Muscle of back (tissue), 11 donors: ENCODE results near the gene INMT. TPM values are rescaled to one million over a fixed set of nuclear protein-coding genes. Genes with fewer than 3 reads are reported as not detected.
A peak's percentile ranks its signal among the peaks of the same experiment; 100 is the strongest.

ENCODE experiments used
- DNase-seq, 3 donors: peaks; one replicate each; pipeline versions ENCODE4 v3.0.0 to v3.0.0-alpha.2; 2013
- polyA plus RNA-seq, 10 donors: library from polyadenylated mRNA; unstranded; fragments of 120-200 nt; gene quantifications; one replicate each; pipeline ENCODE4 v1.2.1, GENCODE V29; 2013; ENCODE audit not compliant: insufficient read length in 10 of 10

Gene INMT
- polyA plus RNA-seq, 10 donors, result 6.3 to 11.9 (median 8.0) TPM

- DNase-seq, result peak; percentile 65 to 90 (median 77)
Observed at GRCh38 chr7:30750683-30751650, 968 bp upstream of the INMT start.

GRCh38 chr7:30752484-30752883 is 549 bp downstream of the INMT start:
- DNase-seq, result peak in 1 of 3 donors; percentile 59

- peak; percentile 88 to 98 (median 97) for DNase-seq
Observed at GRCh38 chr7:30752979-30753378, 1.0 kb downstream of the INMT start.

- no peak for DNase-seq
Observed at GRCh38 chr7:30754315-30754877, 2.5 kb downstream of the INMT start.

GRCh38 chr7:30755384-30756154 is 3.6 kb downstream of the INMT start:
- DNase-seq, result peak; percentile 53 to 84 (median 70)

GRCh38 chr7:30757342-30757692 is 5.4 kb downstream of the INMT start:
- peak in 2 of 3 donors; percentile 41 to 76 for DNase-seq

GRCh38 chr7:30760514-30761213 is 8.7 kb downstream of the INMT start:
- DNase-seq, result no peak

GRCh38 chr7:30761214-30762156 is 9.6 kb downstream of the INMT start:
- no peak for DNase-seq

GRCh38 chr7:30764030-30764975 is 12.4 kb downstream of the INMT start:
- DNase-seq, result peak in 2 of 3 donors; percentile 64 to 77

GRCh38 chr7:30765408-30765807 is 13.5 kb downstream of the INMT start:
- no peak for DNase-seq

GRCh38 chr7:30770845-30771173 is 18.9 kb downstream of the INMT start:
- DNase-seq, result no peak

- peak; percentile 73 to 93 (median 85) for DNase-seq
Observed at GRCh38 chr7:30771174-30771879, 19.4 kb downstream of the INMT start, which contains the start of gene MINDY4. TSS of gene MINDY4 (plus strand) at chr7:30771417. CDS start at chr7:30771494, 77 bp downstream.

- peak in 1 of 3 donors; percentile 57 for DNase-seq
Observed at GRCh38 chr7:30771880-30772425, 20.0 kb downstream of the INMT start.

GRCh38 chr7:30772984-30773383 is 21.0 kb downstream of the INMT start:
- DNase-seq, result no peak

- DNase-seq, result no peak
Observed at GRCh38 chr7:30775992-30776391, 24.1 kb downstream of the INMT start.

GRCh38 chr7:30776971-30777370 is 25.0 kb downstream of the INMT start:
- no peak for DNase-seq

GRCh38 chr7:30778255-30779025 is 26.5 kb downstream of the INMT start:
- peak in 1 of 3 donors; percentile 52 for DNase-seq
